Neural progenitor cell (in vitro differentiated cells): Measurements from ENCODE around the gene RNU1-1.
"Not testable (repeated sequence)": the region's sequence is repeated elsewhere in the genome, so short reads cannot be mapped to it uniquely, and the experiment has no call there.

ENCODE experiments used
- CTCF ChIP-seq: fragments of 200-600 bp; sonication (generic); IDR thresholded peaks from 2 replicates; pipeline ENCODE4 v1.5.1; 2017; ENCODE audit warnings: antibody characterized with exemption, mild to moderate bottlenecking
- EZH2 ChIP-seq: fragments of 200-600 bp; sonication (generic); IDR thresholded peaks from 2 replicates; pipeline ENCODE4 v1.6.1; 2017; ENCODE audit warnings: antibody characterized with exemption, mild to moderate bottlenecking, moderate library complexity
- EZH2phosphoT487 ChIP-seq: fragments of 200-600 bp; sonication (generic); IDR thresholded peaks from 2 replicates; pipeline ENCODE4 v1.6.1; 2017; ENCODE audit warnings: antibody characterized with exemption

GRCh38 chr1:16553244-16553643 is 39.2 kb upstream of the RNU1-1 start:
- not testable (repeated sequence) for TF ChIP-seq CTCF, EZH2, EZH2phosphoT487
